GM19239 (cell line): ENCODE results near the gene AGMO.

Experiments
- DNase-seq: peaks from one replicate; pipeline ENCODE4 v3.0.0; 2011; ENCODE audit warnings: low spot score; ENCODE audit not compliant: insufficient read length
- FAIRE-seq: peaks from 2 replicates; lab custom pipeline; 2011; peaks lifted over from hg19 to GRCh38; lab: Jason Lieb, UNC

The AGMO gene

GRCh38 chr7:15561835-15562234, at the start of gene AGMO:
TSS of gene AGMO (minus strand) at chr7:15562015.
- DNase-seq (no peak), FAIRE-seq (no peak)

GRCh38 chr7:15610503-15610902, 48.7 kb upstream of the AGMO start:
- FAIRE-seq (no peak), DNase-seq (no peak)

- no peak for DNase-seq
- no peak for FAIRE-seq
Observed at GRCh38 chr7:15609287-15609686, 47.5 kb upstream of the AGMO start.

GRCh38 chr7:15607529-15608210, 45.9 kb upstream of the AGMO start:
- FAIRE-seq (no peak), DNase-seq (no peak)

GRCh38 chr7:15606561-15606960, 44.7 kb upstream of the AGMO start:
- no peak for DNase-seq
- no peak for FAIRE-seq

GRCh38 chr7:15604166-15604565, 42.4 kb upstream of the AGMO start:
- DNase-seq: no peak
- no peak for FAIRE-seq

- no peak for FAIRE-seq
- no peak for DNase-seq
Observed at GRCh38 chr7:15603124-15603523, 41.3 kb upstream of the AGMO start.

GRCh38 chr7:15602236-15602635, 40.4 kb upstream of the AGMO start:
- no peak for FAIRE-seq
- no peak for DNase-seq

GRCh38 chr7:15601175-15601574, 39.4 kb upstream of the AGMO start:
- FAIRE-seq (no peak), DNase-seq (no peak)

- DNase-seq (no peak), FAIRE-seq (no peak)
Observed at GRCh38 chr7:15600298-15600697, 38.5 kb upstream of the AGMO start.

GRCh38 chr7:15594461-15594860, 32.6 kb upstream of the AGMO start:
- FAIRE-seq: no peak

GRCh38 chr7:15593382-15593781, 31.6 kb upstream of the AGMO start:
- DNase-seq: no peak
- no peak for FAIRE-seq

More at GRCh38 chr7:15594461-15594860, 32.6 kb upstream of the AGMO start:
- DNase-seq: no peak

GRCh38 chr7:15586266-15586665, 24.5 kb upstream of the AGMO start:
- DNase-seq: no peak
- FAIRE-seq: no peak

- FAIRE-seq (no peak), DNase-seq (no peak)
Observed at GRCh38 chr7:15584575-15584974, 22.8 kb upstream of the AGMO start.

- no peak for FAIRE-seq
Observed at GRCh38 chr7:15582773-15583172, 21.0 kb upstream of the AGMO start.

GRCh38 chr7:15581352-15581951, 19.6 kb upstream of the AGMO start:
- no peak for FAIRE-seq
- no peak for DNase-seq

More at GRCh38 chr7:15582773-15583172, 21.0 kb upstream of the AGMO start:
- DNase-seq: no peak

GRCh38 chr7:15580604-15581351, 19.0 kb upstream of the AGMO start:
- FAIRE-seq (no peak), DNase-seq (no peak)

- no peak for DNase-seq
- no peak for FAIRE-seq
Observed at GRCh38 chr7:15577600-15577999, 15.8 kb upstream of the AGMO start.

GRCh38 chr7:15571301-15571878, 9.6 kb upstream of the AGMO start:
- DNase-seq: no peak
- no peak for FAIRE-seq

- no peak for FAIRE-seq
- no peak for DNase-seq
Observed at GRCh38 chr7:15567652-15568051, 5.8 kb upstream of the AGMO start.

GRCh38 chr7:15567036-15567435, 5.2 kb upstream of the AGMO start:
- no peak for DNase-seq
- no peak for FAIRE-seq
